Stimulated activated naive CD8-positive, alpha-beta T cell treated with anti-CD3 and anti-CD28 coated beads, Interleukin-15, Interleukin-2, amounts not matched to agents 100 U/mL and 50 U/mL, for 24 hours (primary cell): ENCODE measurements around the gene EPB41L4A.
"Not testable (repeated sequence)": the region's sequence is repeated elsewhere in the genome, so short reads cannot be mapped to it uniquely, and the experiment has no call there.

Experiments
- ATAC-seq: fragments of 150-1000 bp; cut with Tn5 transposase; one replicate; pipeline ENCODE4 v1.10.0; 2021
- DNase-seq: peaks from one replicate; pipeline ENCODE4 v3.0.0; 2021

The EPB41L4A gene

GRCh38 chr5:112397690-112398089, 21.4 kb downstream of the EPB41L4A start:
- DNase-seq (no peak), ATAC-seq (no peak)

GRCh38 chr5:112396430-112396829, 22.6 kb downstream of the EPB41L4A start:
- DNase-seq (no peak), ATAC-seq (no peak)

- not testable (repeated sequence) for ATAC-seq, DNase-seq
Observed at GRCh38 chr5:112395299-112395698, 23.8 kb downstream of the EPB41L4A start.

- ATAC-seq = no peak
- no peak for DNase-seq
Observed at GRCh38 chr5:112390327-112390726, 28.8 kb downstream of the EPB41L4A start.

GRCh38 chr5:112388739-112389138, 30.3 kb downstream of the EPB41L4A start:
- DNase-seq (no peak), ATAC-seq (no peak)

- ATAC-seq = no peak
Observed at GRCh38 chr5:112388074-112388473, 31.0 kb downstream of the EPB41L4A start.

GRCh38 chr5:112386766-112387165, 32.3 kb downstream of the EPB41L4A start:
- DNase-seq (no peak), ATAC-seq (no peak)

More at GRCh38 chr5:112388074-112388473, 31.0 kb downstream of the EPB41L4A start:
- DNase-seq = no peak

GRCh38 chr5:112385969-112386368, 33.1 kb downstream of the EPB41L4A start:
- no peak for ATAC-seq
- DNase-seq = no peak

- DNase-seq = no peak
- ATAC-seq = no peak
Observed at GRCh38 chr5:112385566-112385965, 33.5 kb downstream of the EPB41L4A start.

GRCh38 chr5:112384523-112384922, 34.6 kb downstream of the EPB41L4A start:
- no peak for ATAC-seq
- no peak for DNase-seq

GRCh38 chr5:112382886-112383285, 36.2 kb downstream of the EPB41L4A start:
- ATAC-seq = no peak

GRCh38 chr5:112381521-112381920, 37.6 kb downstream of the EPB41L4A start:
- ATAC-seq = no peak

More at GRCh38 chr5:112382886-112383285, 36.2 kb downstream of the EPB41L4A start:
- DNase-seq = no peak

GRCh38 chr5:112379542-112380325, 39.3 kb downstream of the EPB41L4A start:
- no peak for DNase-seq
- no peak for ATAC-seq

More at GRCh38 chr5:112381521-112381920, 37.6 kb downstream of the EPB41L4A start:
- no peak for DNase-seq

GRCh38 chr5:112374818-112375217, 44.3 kb downstream of the EPB41L4A start:
- no peak for DNase-seq
- no peak for ATAC-seq

GRCh38 chr5:112374356-112374755, 44.7 kb downstream of the EPB41L4A start:
- ATAC-seq = no peak

GRCh38 chr5:112373885-112374284, 45.2 kb downstream of the EPB41L4A start:
- ATAC-seq = no peak

More at GRCh38 chr5:112374356-112374755, 44.7 kb downstream of the EPB41L4A start:
- no peak for DNase-seq

GRCh38 chr5:112372543-112372942, 46.5 kb downstream of the EPB41L4A start:
- no peak for ATAC-seq
- no peak for DNase-seq

More at GRCh38 chr5:112373885-112374284, 45.2 kb downstream of the EPB41L4A start:
- DNase-seq = no peak

- DNase-seq = no peak
- no peak for ATAC-seq
Observed at GRCh38 chr5:112371067-112371466, 48.0 kb downstream of the EPB41L4A start.

GRCh38 chr5:112367400-112367799, 51.7 kb downstream of the EPB41L4A start:
- no peak for ATAC-seq
- DNase-seq = no peak

GRCh38 chr5:112366987-112367386, 52.1 kb downstream of the EPB41L4A start:
- DNase-seq (no peak), ATAC-seq (no peak)

GRCh38 chr5:112360740-112361139, 58.3 kb downstream of the EPB41L4A start:
- not testable (repeated sequence) for ATAC-seq, DNase-seq

- DNase-seq (no peak), ATAC-seq (no peak)
Observed at GRCh38 chr5:112356178-112356956, 62.7 kb downstream of the EPB41L4A start.

- DNase-seq = no peak
- ATAC-seq = no peak
Observed at GRCh38 chr5:112355058-112355685, 63.9 kb downstream of the EPB41L4A start.
